Keratinocyte (primary cell): ENCODE results near the gene CASZ1.

Experiments
- EZH2 ChIP-seq: IDR thresholded peaks from one replicate; pipeline ENCODE4 v1.6.1; 2012; ENCODE audit warnings: inconsistent platforms, mild to moderate bottlenecking, low read length, moderate library complexity
- TF ChIP-seq, protein P1 (sequence below), 3 experiments: IDR thresholded peaks in 1 of 3; conservative IDR thresholded peaks in 1 of 3; optimal IDR thresholded peaks in 1 of 3; 2 replicates in 2 of 3; 3 replicates in 1 of 3; pipeline versions ENCODE3 to v1.5.1; 2011; ENCODE audit warnings: low read length in 3 of 3, mild to moderate bottlenecking in 3 of 3, moderate library complexity in 2 of 3, control low read depth in 1 of 3, inconsistent platforms in 1 of 3; ENCODE audit not compliant: insufficient read depth in 2 of 3; ENCODE audit errors: extremely low read depth in 1 of 3

DNA sequence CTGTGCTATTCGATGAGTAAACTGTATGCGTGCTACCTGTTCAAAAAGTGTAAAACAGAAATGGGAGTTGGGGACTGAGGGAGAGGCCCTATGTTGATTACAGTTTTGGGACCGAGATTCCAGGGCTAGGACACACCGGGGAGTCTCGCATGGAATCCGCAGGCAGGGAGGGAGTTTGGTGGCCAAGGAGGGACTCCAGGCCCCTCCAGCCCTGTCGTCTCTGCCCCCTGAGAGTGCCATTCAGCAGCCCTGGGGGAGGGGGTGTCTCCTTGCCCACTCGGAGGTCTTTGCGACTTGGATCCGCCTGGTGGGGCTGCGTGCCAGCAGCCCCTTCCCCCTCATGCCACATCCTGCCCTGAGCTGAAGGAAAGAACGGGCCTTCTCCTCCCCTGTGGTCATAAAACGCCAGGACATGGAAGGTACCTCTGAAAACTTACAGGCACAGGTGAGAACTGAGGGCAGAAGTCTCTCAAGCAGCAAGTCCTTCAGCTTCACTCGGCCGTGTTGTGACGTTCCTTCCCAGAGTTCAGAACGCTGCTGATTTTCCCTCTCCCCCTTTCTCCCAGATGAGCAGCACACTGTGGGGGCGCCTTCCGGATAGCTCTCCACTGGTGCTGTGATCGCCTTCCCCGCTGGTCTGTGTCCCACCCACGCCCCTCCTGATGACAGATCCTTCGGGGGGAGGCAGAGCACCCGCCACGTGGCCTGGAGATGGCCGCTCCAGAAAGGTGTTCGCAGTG lies 180.3 kb downstream of the CASZ1 start:
- TF ChIP-seq, protein P1, sequence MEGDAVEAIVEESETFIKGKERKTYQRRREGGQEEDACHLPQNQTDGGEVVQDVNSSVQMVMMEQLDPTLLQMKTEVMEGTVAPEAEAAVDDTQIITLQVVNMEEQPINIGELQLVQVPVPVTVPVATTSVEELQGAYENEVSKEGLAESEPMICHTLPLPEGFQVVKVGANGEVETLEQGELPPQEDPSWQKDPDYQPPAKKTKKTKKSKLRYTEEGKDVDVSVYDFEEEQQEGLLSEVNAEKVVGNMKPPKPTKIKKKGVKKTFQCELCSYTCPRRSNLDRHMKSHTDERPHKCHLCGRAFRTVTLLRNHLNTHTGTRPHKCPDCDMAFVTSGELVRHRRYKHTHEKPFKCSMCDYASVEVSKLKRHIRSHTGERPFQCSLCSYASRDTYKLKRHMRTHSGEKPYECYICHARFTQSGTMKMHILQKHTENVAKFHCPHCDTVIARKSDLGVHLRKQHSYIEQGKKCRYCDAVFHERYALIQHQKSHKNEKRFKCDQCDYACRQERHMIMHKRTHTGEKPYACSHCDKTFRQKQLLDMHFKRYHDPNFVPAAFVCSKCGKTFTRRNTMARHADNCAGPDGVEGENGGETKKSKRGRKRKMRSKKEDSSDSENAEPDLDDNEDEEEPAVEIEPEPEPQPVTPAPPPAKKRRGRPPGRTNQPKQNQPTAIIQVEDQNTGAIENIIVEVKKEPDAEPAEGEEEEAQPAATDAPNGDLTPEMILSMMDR (optimal IDR thresholded peaks at IDR 0.05 in 1 of 3, IDR thresholded peaks at IDR 0.05 in 1 of 3, conservative IDR thresholded peaks at IDR 0.05 in 1 of 3; ENCODE audit: extremely low read depth in 1 of 3, insufficient read depth in 2 of 3, low read length in 3 of 3): no peak
- no peak for TF ChIP-seq EZH2
